WTC11 (cell line): Measurements from ENCODE around the gene FBXL7.

ENCODE experiments used
- CTCF ChIP-seq: fragments of 200-600 bp; IDR thresholded peaks from 2 replicates; pipeline ENCODE4 v1.8.0; 2022; ENCODE audit warnings: antibody characterized with exemption
- E2F4 ChIP-seq: sonication (generic); formaldehyde crosslinking; IDR thresholded peaks from 2 replicates; pipeline ENCODE4 v1.8.1; 2022; ENCODE audit warnings: low read depth, mild to moderate bottlenecking, moderate library complexity, missing genetic modification reagents, borderline replicate concordance
- MAX ChIP-seq: sonication (generic); formaldehyde crosslinking; IDR thresholded peaks from 2 replicates; pipeline ENCODE4 v1.8.0; 2022; ENCODE audit warnings: mild to moderate bottlenecking, missing genetic modification reagents
- STAT6 ChIP-seq: sonication (generic); formaldehyde crosslinking; conservative IDR thresholded peaks from 2 replicates; pipeline ENCODE4 v1.8.1; 2023; ENCODE audit warnings: mild to moderate bottlenecking, low read depth, missing genetic modification reagents, moderate library complexity
- ZNF121 ChIP-seq: sonication (generic); formaldehyde crosslinking; IDR thresholded peaks from 2 replicates; pipeline ENCODE4 v1.8.0; 2023; ENCODE audit warnings: missing genetic modification reagents

GRCh38 chr5:15926586-15926985 is 426.6 kb downstream of the FBXL7 start:
- no peak for TF ChIP-seq CTCF
- no peak for TF ChIP-seq MAX (CRISPR knock-in tag)
- no peak for TF ChIP-seq STAT6
- no peak for TF ChIP-seq E2F4
- no peak for TF ChIP-seq ZNF121 (CRISPR knock-in tag)
